GM21360 (cell line): Measurements from ENCODE around the gene GRK2.
"Not testable (repeated sequence)": the region's sequence is repeated elsewhere in the genome, so short reads cannot be mapped to it uniquely, and the experiment has no call there.

Experiments
- ATAC-seq: cut with Tn5 transposase; IDR thresholded peaks from one replicate; pipeline ENCODE4 v1.9.1; 2021; ENCODE audit warnings: mild to moderate bottlenecking, moderate library complexity; ENCODE audit not compliant: unreplicated experiment

GRK2 gene

GRCh38 chr11:67253872-67254624, 12.2 kb upstream of the GRK2 start:
- ATAC-seq = no peak

- ATAC-seq = no peak
Measured at GRCh38 chr11:67254798-67255197, 11.5 kb upstream of the GRK2 start.

- no peak for ATAC-seq
Measured at GRCh38 chr11:67255353-67255752, 10.9 kb upstream of the GRK2 start.

GRCh38 chr11:67255864-67256263, 10.4 kb upstream of the GRK2 start:
- no peak for ATAC-seq

- ATAC-seq = no peak
Measured at GRCh38 chr11:67256477-67257135, 9.7 kb upstream of the GRK2 start.

- no peak for ATAC-seq
Measured at GRCh38 chr11:67260406-67260805, 5.9 kb upstream of the GRK2 start.

GRCh38 chr11:67260885-67261639, 5.2 kb upstream of the GRK2 start:
- ATAC-seq = not testable (repeated sequence)

GRCh38 chr11:67261640-67261945, 4.7 kb upstream of the GRK2 start:
- no peak for ATAC-seq

GRCh38 chr11:67261946-67262681, 4.2 kb upstream of the GRK2 start:
- no peak for ATAC-seq

- no peak for ATAC-seq
Measured at GRCh38 chr11:67262731-67263675, 3.3 kb upstream of the GRK2 start.

GRCh38 chr11:67264260-67264659, 2.0 kb upstream of the GRK2 start:
- ATAC-seq = no peak

GRCh38 chr11:67264877-67265632, 1.2 kb upstream of the GRK2 start:
- ATAC-seq = no peak

- ATAC-seq = no peak
Measured at GRCh38 chr11:67265633-67266448, 432 bp upstream of the GRK2 start.

GRCh38 chr11:67267188-67268080, 1.2 kb downstream of the GRK2 start:
- no peak for ATAC-seq

- ATAC-seq = peak; percentile 40
Measured at GRCh38 chr11:67268081-67268961, 2.0 kb downstream of the GRK2 start.

GRCh38 chr11:67268962-67269268, 2.6 kb downstream of the GRK2 start:
- no peak for ATAC-seq
